SK-N-SH (cell line): ENCODE data around the gene SH2B3. TPM values are rescaled to one million over a fixed set of nuclear protein-coding genes. Genes with fewer than 3 reads are reported as not detected.

ENCODE experiments used
- CTCF ChIA-PET: fragments of 300-600, 350-600 bp; formaldehyde crosslinking; extraction: SDS; loops from one replicate; lab custom pipeline; 2021; lab: Yijun Ruan, JAX
- POLR2A ChIA-PET: fragments of 350-600 bp; sonication (Branson Sonifier 250); formaldehyde crosslinking; extraction: SDS; loops from one replicate; lab custom pipeline; 2020; ENCODE audit warnings: antibody characterized with exemption, inconsistent platforms; lab: Yijun Ruan, JAX
- DNase-seq: peaks from one replicate; pipeline ENCODE4 v3.0.0; 2012
- H2AFZ ChIP-seq: fragments of 200-600 bp; sonication (generic); 2 replicates; pipeline ENCODE4 v1.8.1; 2016; ENCODE audit warnings: antibody characterized with exemption, mild to moderate bottlenecking, low read depth
- H3F3A ChIP-seq: fragments of 200-600 bp; sonication (generic); replicated peaks from 2 replicates; pipeline ENCODE3; 2016; ENCODE audit warnings: antibody characterized with exemption, mild to moderate bottlenecking; ENCODE audit not compliant: insufficient read depth
- H3K27ac ChIP-seq, 2 experiments: fragments of 200-500 bp in 1 of 2; fragments of 200-600 bp in 1 of 2; sonication (Bioruptor generic) in 1 of 2; sonication (generic), shearing (Covaris generic) in 1 of 2; 2 replicates each; pipeline versions ENCODE4 v1.5.1 to v1.6.1; 2014 to 2016; ENCODE audit warnings: low read depth in 2 of 2, inconsistent platforms in 1 of 2, low read length in 1 of 2, mild to moderate bottlenecking in 1 of 2, mixed read lengths in 1 of 2
- H3K27me3 ChIP-seq: fragments of 200-600 bp; sonication (generic), shearing (Covaris generic); 2 replicates; pipeline ENCODE4 v1.6.1; 2016; ENCODE audit warnings: mixed run types; ENCODE audit not compliant: insufficient read depth
- H3K36me3 ChIP-seq, 2 experiments: fragments of 200-500 bp in 1 of 2; fragments of 200-600 bp in 1 of 2; sonication (Bioruptor generic) in 1 of 2; sonication (generic) in 1 of 2; replicated peaks in 1 of 2; 2 replicates each; pipeline versions ENCODE3 to v1.5.1; 2014 to 2016; ENCODE audit warnings: low read length in 1 of 2, mild to moderate bottlenecking in 1 of 2; ENCODE audit not compliant: insufficient read depth in 2 of 2, control insufficient read depth in 1 of 2
- H3K4me1 ChIP-seq, 2 experiments: fragments of 200-500 bp in 1 of 2; fragments of 200-600 bp in 1 of 2; sonication (Bioruptor generic) in 1 of 2; sonication (generic), shearing (Covaris generic) in 1 of 2; 2 replicates each; pipeline versions ENCODE4 v1.5.1 to v1.6.1; 2014 to 2016; ENCODE audit warnings: low read depth in 1 of 2, low read length in 1 of 2, mixed run types in 1 of 2; ENCODE audit not compliant: insufficient read depth in 2 of 2, control insufficient read depth in 1 of 2
- H3K4me2 ChIP-seq: fragments of 200-600 bp; sonication (generic), shearing (Covaris generic); 2 replicates; pipeline ENCODE4 v1.6.1; 2017; ENCODE audit warnings: mixed run types
- H3K4me3 ChIP-seq, 2 experiments: fragments of 200-500 bp in 1 of 2; fragments of 200-600 bp in 1 of 2; sonication (Bioruptor generic) in 1 of 2; sonication (generic), shearing (Covaris generic) in 1 of 2; 2 replicates each; pipeline versions ENCODE4 v1.5.1 to v1.8.1; 2014 to 2016; ENCODE audit warnings: low read depth in 2 of 2, inconsistent platforms in 1 of 2, low read length in 1 of 2, mild to moderate bottlenecking in 1 of 2, mixed read lengths in 1 of 2, moderate library complexity in 1 of 2
- H3K79me2 ChIP-seq: fragments of 200-600 bp; sonication (generic); 2 replicates; pipeline ENCODE4 v1.8.1; 2017; ENCODE audit warnings: mild to moderate bottlenecking; ENCODE audit not compliant: insufficient read depth
- H3K9ac ChIP-seq: fragments of 200-600 bp; sonication (generic); 2 replicates; pipeline ENCODE4 v1.6.1; 2017; ENCODE audit warnings: mixed run types
- H3K9me2 ChIP-seq: fragments of 200-600 bp; sonication (generic); 2 replicates; pipeline ENCODE4 v1.6.1; 2017; ENCODE audit warnings: mixed run types
- H3K9me3 ChIP-seq: fragments of 200-600 bp; sonication (generic); 2 replicates; pipeline ENCODE4 v1.6.1; 2017; ENCODE audit warnings: mixed run types, mild to moderate bottlenecking, moderate library complexity
- H4K20me1 ChIP-seq: fragments of 200-600 bp; sonication (generic); 2 replicates; pipeline ENCODE4 v1.6.1; 2017; ENCODE audit warnings: mild to moderate bottlenecking, mixed run types; ENCODE audit not compliant: insufficient read depth
- CHD2 ChIP-seq: fragments of 150-350 bp; IDR thresholded peaks from 2 replicates; pipeline ENCODE4 v1.6.1; 2018; ENCODE audit warnings: low read length; ENCODE audit not compliant: partially characterized antibody
- ELF1 ChIP-seq: IDR thresholded peaks from 2 replicates; pipeline ENCODE4 v1.4.0; 2012
- EZH2phosphoT487 ChIP-seq: fragments of 200-600 bp; sonication (generic); IDR thresholded peaks from 2 replicates; pipeline ENCODE4 v1.6.1; 2017; ENCODE audit warnings: low read depth, mixed run types, mild to moderate bottlenecking, antibody characterized with exemption, moderate library complexity, borderline replicate concordance
- FOSL2 ChIP-seq: IDR thresholded peaks from 2 replicates; pipeline ENCODE4 v1.4.0; 2012; ENCODE audit warnings: low read depth, mild to moderate bottlenecking, moderate library complexity, borderline replicate concordance
- GABPA ChIP-seq: IDR thresholded peaks from 2 replicates; pipeline ENCODE4 v1.4.0; 2012; ENCODE audit warnings: low read depth, mild to moderate bottlenecking
- GATA2 ChIP-seq: sonication (generic); formaldehyde crosslinking; IDR thresholded peaks from 2 replicates; pipeline ENCODE4 v1.5.0; 2020; ENCODE audit warnings: mild to moderate bottlenecking, missing genetic modification reagents
- JUND ChIP-seq: IDR thresholded peaks from 2 replicates; pipeline ENCODE4 v1.4.0; 2012
- MEF2A ChIP-seq: IDR thresholded peaks from 2 replicates; pipeline ENCODE4 v1.4.0; 2012; ENCODE audit warnings: low read depth, borderline replicate concordance
- NFIC ChIP-seq: IDR thresholded peaks from 2 replicates; pipeline ENCODE4 v1.4.0; 2012; ENCODE audit warnings: borderline replicate concordance
- NRF1 ChIP-seq: IDR thresholded peaks from 2 replicates; pipeline ENCODE4 v1.6.1; 2012; ENCODE audit warnings: low read depth, mild to moderate bottlenecking, low read length
- RAD21 ChIP-seq: IDR thresholded peaks from 2 replicates; pipeline ENCODE4 v1.6.1; 2012; ENCODE audit warnings: mild to moderate bottlenecking, low read length
- RFX5 ChIP-seq: IDR thresholded peaks from 2 replicates; pipeline ENCODE4 v1.6.1; 2012; ENCODE audit warnings: mild to moderate bottlenecking, improper control_type of control experiment, low read length
- RXRA ChIP-seq: IDR thresholded peaks from 2 replicates; pipeline ENCODE4 v1.4.0; 2012; ENCODE audit warnings: low read depth, mild to moderate bottlenecking, borderline replicate concordance
- WGBS: methylation state at CpG from one replicate; pipeline ENCODE4 v1.1.6; 2017; ENCODE audit warnings: low lambda C conversion rate; 5-methylcytosine and 5-hydroxymethylcytosine counted together
- polyA plus RNA-seq, 3 experiments: library from polyadenylated mRNA; depleted of rRNA; stranded (reverse); fragments of >200 nt; gene quantifications; 2 replicates each; pipeline ENCODE4 v1.2.3, GENCODE V29; 2012
- TF ChIP-seq, protein P1 (sequence below): IDR thresholded peaks from 2 replicates; pipeline ENCODE4 v1.4.0; 2012; ENCODE audit warnings: low read depth, borderline replicate concordance
- TF ChIP-seq, protein P2 (sequence below): IDR thresholded peaks from 2 replicates; pipeline ENCODE4 v1.4.0; 2012; ENCODE audit warnings: low read depth, borderline replicate concordance
- TF ChIP-seq, protein P3 (sequence below): fragments of 150-350 bp; IDR thresholded peaks from 2 replicates; pipeline ENCODE4 v1.6.1; 2016; ENCODE audit warnings: mild to moderate bottlenecking, low read depth, low read length

Gene SH2B3
- polyA plus RNA-seq, 1 of the 3 experiments (the other 2 are of a cell fraction): 15.6 TPM

DNA sequence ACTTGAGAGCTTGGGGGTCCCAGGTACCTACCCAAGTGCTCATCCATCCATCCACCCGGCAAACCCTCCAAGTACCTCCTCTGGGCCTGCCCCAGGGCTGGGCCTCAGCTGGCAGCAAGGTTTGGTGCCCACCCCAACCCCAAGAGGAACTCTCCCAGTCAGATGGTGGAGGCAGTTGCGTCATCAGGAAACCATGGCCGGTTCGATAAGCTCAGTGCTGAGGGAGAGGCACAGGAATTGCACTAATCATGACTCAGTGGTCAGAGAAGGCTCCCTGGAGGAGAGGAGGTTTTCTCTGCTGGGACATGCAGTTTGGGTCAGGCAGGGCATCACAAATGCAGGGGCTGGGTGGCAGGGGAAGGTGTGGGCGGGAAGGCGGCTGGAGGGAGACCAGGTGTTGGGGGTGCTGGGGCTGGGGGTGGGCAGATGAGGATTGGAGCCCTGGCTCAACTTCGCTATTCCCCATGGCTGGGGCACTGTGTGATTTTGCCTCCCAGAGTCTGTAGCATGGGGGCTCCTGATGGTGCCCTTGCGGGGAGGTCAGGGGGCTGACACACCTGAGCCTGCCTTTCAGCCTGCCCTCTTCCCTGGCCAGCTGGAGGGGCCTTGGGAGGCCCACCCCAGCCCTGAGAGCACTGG is 32.2 kb downstream of the SH2B3 start:
- ChIA-PET POLR2A (no interaction called here), CTCF (interaction anchor here (28.3 kb wide), 1 partner anchor 36 kb away, joined by 618 read pairs; the partner anchor contains the start of gene SH2B3)
- Histone ChIP-seq H3K79me2 (peaks cover 100% of the 10 kb centered on the region), H3K36me3 (peaks cover 6 to 8% of the 10 kb centered on the region in 2 experiments), H3K27ac (peak overlapping the region in 1 of 2 experiments; percentile 50; a peak in 2 of 4 replicates), H3K4me1 (peaks cover 33 to 39% of the 10 kb centered on the region in 2 experiments), H3K9me2 (no peaks in the 10 kb centered on the region), H4K20me1 (peaks cover 100% of the 10 kb centered on the region), H3K9ac (no peak overlapping the region), H3K27me3 (no peaks in the 10 kb centered on the region), H2AFZ (no peak overlapping the region), H3K4me2 (peak overlapping the region; percentile 30), H3K4me3 (no peak overlapping the region), H3F3A (peaks cover 43% of the 10 kb centered on the region), H3K9me3 (no peaks in the 10 kb centered on the region)
- no peak for DNase-seq
- TF ChIP-seq EZH2phosphoT487 (no peak), JUND (peak; percentile 37; the same call in 1 of the 2 replicates), FOSL2 (peak; percentile 56; the same call in 1 of the 2 replicates), ELF1 (no peak)
- 57% methylated on average over 6 of the region's 8 CpGs for WGBS

DNA sequence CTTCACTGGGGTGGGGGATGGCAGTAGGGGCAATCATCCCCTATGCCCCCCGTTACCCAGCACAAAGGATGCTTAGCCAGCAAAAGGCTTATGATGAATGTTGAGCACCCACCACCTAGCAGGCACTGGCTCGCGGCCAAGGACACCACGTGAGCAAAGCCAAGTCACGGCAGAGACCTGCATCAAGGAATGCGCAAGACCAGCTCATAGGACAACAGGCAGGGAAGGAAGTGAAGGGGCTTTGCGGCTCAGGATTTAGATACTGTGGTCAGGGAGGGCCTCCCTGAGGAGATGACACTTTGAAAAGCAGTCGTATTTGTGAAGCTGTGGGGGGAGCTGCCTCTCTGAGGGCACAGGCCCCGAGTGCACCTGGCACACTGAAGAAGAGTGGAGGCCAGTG is 32.8 kb downstream of the SH2B3 start:
- Histone ChIP-seq H3K27ac (peak overlapping the region in 1 of 2 experiments; percentile 50; a peak in 2 of 4 replicates), H3K4me3 (no peak overlapping the region), H3K79me2 (peaks cover 100% of the 10 kb centered on the region), H3K9me3 (no peaks in the 10 kb centered on the region), H3F3A (peaks cover 44% of the 10 kb centered on the region), H3K27me3 (no peaks in the 10 kb centered on the region), H3K9ac (no peak overlapping the region), H4K20me1 (peaks cover 100% of the 10 kb centered on the region), H3K36me3 (peaks cover 6 to 13% of the 10 kb centered on the region in 2 experiments), H2AFZ (no peak overlapping the region), H3K4me2 (peak overlapping the region; percentile 30), H3K4me1 (peaks cover 34 to 43% of the 10 kb centered on the region in 2 experiments), H3K9me2 (no peaks in the 10 kb centered on the region)
- 74% methylated on average over 9 of the region's 9 CpGs for WGBS
- ChIA-PET POLR2A (no interaction called here), CTCF (interaction anchor here (28.3 kb wide), 1 partner anchor 37 kb away, joined by 618 read pairs; the partner anchor contains the start of gene SH2B3)
- TF ChIP-seq, protein P1, sequence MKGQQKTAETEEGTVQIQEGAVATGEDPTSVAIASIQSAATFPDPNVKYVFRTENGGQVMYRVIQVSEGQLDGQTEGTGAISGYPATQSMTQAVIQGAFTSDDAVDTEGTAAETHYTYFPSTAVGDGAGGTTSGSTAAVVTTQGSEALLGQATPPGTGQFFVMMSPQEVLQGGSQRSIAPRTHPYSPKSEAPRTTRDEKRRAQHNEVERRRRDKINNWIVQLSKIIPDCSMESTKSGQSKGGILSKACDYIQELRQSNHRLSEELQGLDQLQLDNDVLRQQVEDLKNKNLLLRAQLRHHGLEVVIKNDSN: peak; percentile 78; the same call in 1 of the 2 replicates
- TF ChIP-seq GABPA (no peak), RXRA (no peak), NFIC (peak; percentile 71; the same call in 1 of the 2 replicates), RFX5 (no peak), CHD2 (no peak)
- DNase-seq: no peak

DNA sequence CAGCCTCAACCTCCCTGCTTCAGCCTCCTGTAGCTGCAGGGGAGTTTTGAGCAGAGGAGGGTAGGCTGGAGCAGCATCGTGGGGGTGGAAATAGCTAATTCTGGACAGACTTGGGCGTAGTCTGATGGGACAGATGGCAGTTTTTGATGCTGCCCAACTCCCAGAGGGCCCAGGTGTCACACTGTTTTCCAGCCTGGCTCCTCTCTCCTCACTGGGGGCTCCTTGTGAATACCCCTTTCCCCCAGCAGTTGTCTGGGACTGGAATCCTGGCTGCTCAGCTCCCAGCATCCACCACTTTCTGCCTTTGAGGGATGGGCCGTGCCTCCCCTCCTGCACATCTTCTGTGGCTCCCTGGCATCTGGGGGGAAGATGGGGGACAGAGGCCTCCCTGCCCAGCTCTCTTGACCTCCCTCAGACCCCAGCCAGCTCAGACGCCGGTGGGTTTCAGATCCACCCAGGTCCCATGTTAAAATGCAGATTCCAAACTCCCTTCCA is 34.0 kb downstream of the SH2B3 start:
- Histone ChIP-seq H3K9ac (no peak overlapping the region), H3K4me1 (peaks cover 36 to 37% of the 10 kb centered on the region in 2 experiments; a peak in 3 of 4 replicates), H3K4me2 (no peak overlapping the region), H3K4me3 (no peak overlapping the region), H3K9me2 (no peaks in the 10 kb centered on the region), H2AFZ (no peak overlapping the region), H3F3A (peaks cover 44% of the 10 kb centered on the region), H3K79me2 (peaks cover 100% of the 10 kb centered on the region), H3K27me3 (no peaks in the 10 kb centered on the region), H3K9me3 (no peaks in the 10 kb centered on the region), H4K20me1 (peaks cover 100% of the 10 kb centered on the region), H3K27ac (no peak overlapping the region; a peak in 1 of 4 replicates), H3K36me3 (peaks cover 10 to 15% of the 10 kb centered on the region in 2 experiments)
- DNase-seq: no peak
- CTCF ChIA-PET: interaction anchor here (5.1 to 28.3 kb wide), 2 partner anchors 11 to 38 kb away, joined by 33 to 618 read pairs; partner anchors contain the start of gene SH2B3
- 90% methylated on average over 5 of the region's 5 CpGs for WGBS
- TF ChIP-seq GABPA (no peak), MEF2A (no peak), RAD21 (no peak), NRF1 (no peak), GATA2 (CRISPR knock-in tag) (no peak)
- TF ChIP-seq, protein P2, sequence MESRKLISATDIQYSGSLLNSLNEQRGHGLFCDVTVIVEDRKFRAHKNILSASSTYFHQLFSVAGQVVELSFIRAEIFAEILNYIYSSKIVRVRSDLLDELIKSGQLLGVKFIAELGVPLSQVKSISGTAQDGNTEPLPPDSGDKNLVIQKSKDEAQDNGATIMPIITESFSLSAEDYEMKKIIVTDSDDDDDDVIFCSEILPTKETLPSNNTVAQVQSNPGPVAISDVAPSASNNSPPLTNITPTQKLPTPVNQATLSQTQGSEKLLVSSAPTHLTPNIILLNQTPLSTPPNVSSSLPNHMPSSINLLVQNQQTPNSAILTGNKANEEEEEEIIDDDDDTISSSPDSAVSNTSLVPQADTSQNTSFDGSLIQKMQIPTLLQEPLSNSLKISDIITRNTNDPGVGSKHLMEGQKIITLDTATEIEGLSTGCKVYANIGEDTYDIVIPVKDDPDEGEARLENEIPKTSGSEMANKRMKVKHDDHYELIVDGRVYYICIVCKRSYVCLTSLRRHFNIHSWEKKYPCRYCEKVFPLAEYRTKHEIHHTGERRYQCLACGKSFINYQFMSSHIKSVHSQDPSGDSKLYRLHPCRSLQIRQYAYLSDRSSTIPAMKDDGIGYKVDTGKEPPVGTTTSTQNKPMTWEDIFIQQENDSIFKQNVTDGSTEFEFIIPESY: no peak
- TF ChIP-seq, protein P3, sequence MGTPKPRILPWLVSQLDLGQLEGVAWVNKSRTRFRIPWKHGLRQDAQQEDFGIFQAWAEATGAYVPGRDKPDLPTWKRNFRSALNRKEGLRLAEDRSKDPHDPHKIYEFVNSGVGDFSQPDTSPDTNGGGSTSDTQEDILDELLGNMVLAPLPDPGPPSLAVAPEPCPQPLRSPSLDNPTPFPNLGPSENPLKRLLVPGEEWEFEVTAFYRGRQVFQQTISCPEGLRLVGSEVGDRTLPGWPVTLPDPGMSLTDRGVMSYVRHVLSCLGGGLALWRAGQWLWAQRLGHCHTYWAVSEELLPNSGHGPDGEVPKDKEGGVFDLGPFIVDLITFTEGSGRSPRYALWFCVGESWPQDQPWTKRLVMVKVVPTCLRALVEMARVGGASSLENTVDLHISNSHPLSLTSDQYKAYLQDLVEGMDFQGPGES: no peak
- POLR2A ChIA-PET: no interaction called here
